PC-9 (cell line): ENCODE measurements around the gene NAT16.

Experiments used
- EZH2 ChIP-seq: fragments of 200-600 bp; sonication (generic); IDR thresholded peaks from 2 replicates; pipeline ENCODE4 v1.8.0; 2017; ENCODE audit warnings: antibody characterized with exemption, low read depth
- TF ChIP-seq, protein P1 (sequence below): fragments of 200-600 bp; sonication (generic); conservative IDR thresholded peaks from 2 replicates; pipeline ENCODE4 v1.6.1; 2017; ENCODE audit warnings: mixed run types, antibody characterized with exemption, mild to moderate bottlenecking, moderate library complexity

DNA sequence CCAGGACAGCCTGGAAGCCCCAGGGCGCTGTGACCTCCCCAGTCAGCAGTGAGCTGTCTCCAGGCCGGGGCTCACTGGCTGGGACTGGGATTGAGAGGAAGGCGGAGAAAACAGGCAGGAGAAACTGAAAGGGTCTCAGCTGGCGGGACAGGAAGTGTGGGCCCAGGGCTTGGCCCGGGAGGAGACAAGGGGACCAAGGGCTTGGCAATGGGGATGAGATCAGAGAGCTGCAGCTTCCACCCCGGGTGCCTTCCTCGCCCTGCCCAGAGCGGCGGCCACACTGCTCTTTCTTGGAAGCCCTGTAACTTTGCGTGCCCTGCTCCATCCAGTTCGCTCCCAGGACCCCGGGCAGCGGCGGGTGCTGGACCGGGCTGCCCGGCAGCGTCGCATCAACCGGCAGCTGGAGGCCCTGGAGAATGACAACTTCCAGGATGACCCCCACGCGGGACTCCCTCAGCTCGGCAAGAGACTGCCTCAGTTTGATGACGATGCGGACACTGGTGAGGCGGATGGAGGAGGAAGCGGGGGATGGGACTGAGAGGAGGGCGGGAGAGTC, 42.3 kb upstream of the NAT16 start:
- TF ChIP-seq, protein P1, sequence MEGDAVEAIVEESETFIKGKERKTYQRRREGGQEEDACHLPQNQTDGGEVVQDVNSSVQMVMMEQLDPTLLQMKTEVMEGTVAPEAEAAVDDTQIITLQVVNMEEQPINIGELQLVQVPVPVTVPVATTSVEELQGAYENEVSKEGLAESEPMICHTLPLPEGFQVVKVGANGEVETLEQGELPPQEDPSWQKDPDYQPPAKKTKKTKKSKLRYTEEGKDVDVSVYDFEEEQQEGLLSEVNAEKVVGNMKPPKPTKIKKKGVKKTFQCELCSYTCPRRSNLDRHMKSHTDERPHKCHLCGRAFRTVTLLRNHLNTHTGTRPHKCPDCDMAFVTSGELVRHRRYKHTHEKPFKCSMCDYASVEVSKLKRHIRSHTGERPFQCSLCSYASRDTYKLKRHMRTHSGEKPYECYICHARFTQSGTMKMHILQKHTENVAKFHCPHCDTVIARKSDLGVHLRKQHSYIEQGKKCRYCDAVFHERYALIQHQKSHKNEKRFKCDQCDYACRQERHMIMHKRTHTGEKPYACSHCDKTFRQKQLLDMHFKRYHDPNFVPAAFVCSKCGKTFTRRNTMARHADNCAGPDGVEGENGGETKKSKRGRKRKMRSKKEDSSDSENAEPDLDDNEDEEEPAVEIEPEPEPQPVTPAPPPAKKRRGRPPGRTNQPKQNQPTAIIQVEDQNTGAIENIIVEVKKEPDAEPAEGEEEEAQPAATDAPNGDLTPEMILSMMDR = no peak
- no peak for TF ChIP-seq EZH2
